Measurements from ENCODE around the gene POGK. TPM values are rescaled to one million over a fixed set of nuclear protein-coding genes. Genes with fewer than 3 reads are reported as not detected.

The POGK gene
- polyA plus RNA-seq, 1 donor from 2014 or later = 39.3 TPM

GRCh38 chr1:166895766-166896165 lies 56.5 kb downstream of the POGK start:
- H3K36me3 ChIP-seq (ENCODE audit: insufficient read depth, low read length) = no peaks in the 10 kb centered on the region
- H3K4me2 ChIP-seq (ENCODE audit: low read length) = no peak overlapping the region
- H3K9me3 ChIP-seq (ENCODE audit: low read length) = no peaks in the 10 kb centered on the region
- no peaks in the 10 kb centered on the region for H3K27me3 ChIP-seq (ENCODE audit: insufficient read depth, low read depth, low read length)
- no peaks in the 10 kb centered on the region for H4K20me1 ChIP-seq (ENCODE audit: insufficient read depth)
- H3K4me3 ChIP-seq (ENCODE audit: low read length) = no peak overlapping the region
- no peaks in the 10 kb centered on the region for H3K9me2 ChIP-seq (ENCODE audit: insufficient read depth, low read length)
- no peak overlapping the region for H3K9ac ChIP-seq (ENCODE audit: low read length)
- TF ChIP-seq REST (IDR thresholded peaks at IDR 0.05; ENCODE audit: borderline replicate concordance) (no peak), RAD21 (conservative IDR thresholded peaks at IDR 0.05) (no peak), POLR2AphosphoS5 (IDR thresholded peaks at IDR 0.05) (no peak), MXI1 (conservative IDR thresholded peaks at IDR 0.05; ENCODE audit: poor library complexity, severe bottlenecking) (no peak), EP300 (conservative IDR thresholded peaks at IDR 0.05; ENCODE audit: poor library complexity, severe bottlenecking) (no peak), TAF1 (IDR thresholded peaks at IDR 0.05; ENCODE audit: low read depth) (no peak), CTCF (IDR thresholded peaks at IDR 0.05; ENCODE audit: poor library complexity, severe bottlenecking) (no peak)
- H3K27ac ChIP-seq (ENCODE audit: low read length) = no peak overlapping the region
- no peaks in the 10 kb centered on the region for H3K79me2 ChIP-seq (replicated peaks; ENCODE audit: insufficient read depth, low read length)
- H3F3A ChIP-seq (ENCODE audit: insufficient read depth, low read length, poor library complexity, severe bottlenecking) = no peaks in the 10 kb centered on the region
- H2AFZ ChIP-seq (ENCODE audit: low read depth, low read length) = no peak overlapping the region

GRCh38 chr1:166899769-166900168 lies 60.5 kb downstream of the POGK start:
- no peaks in the 10 kb centered on the region for H3K9me2 ChIP-seq (ENCODE audit: insufficient read depth, low read length)
- no peaks in the 10 kb centered on the region for H3K9me3 ChIP-seq (ENCODE audit: low read length)
- TF ChIP-seq TAF1 (IDR thresholded peaks at IDR 0.05; ENCODE audit: low read depth) (no peak), REST (IDR thresholded peaks at IDR 0.05; ENCODE audit: borderline replicate concordance) (no peak), MXI1 (conservative IDR thresholded peaks at IDR 0.05; ENCODE audit: poor library complexity, severe bottlenecking) (no peak), EP300 (conservative IDR thresholded peaks at IDR 0.05; ENCODE audit: poor library complexity, severe bottlenecking) (no peak), POLR2AphosphoS5 (IDR thresholded peaks at IDR 0.05) (no peak), CTCF (IDR thresholded peaks at IDR 0.05; ENCODE audit: poor library complexity, severe bottlenecking) (no peak), EZH2 (IDR thresholded peaks at IDR 0.05; ENCODE audit: borderline replicate concordance, insufficient read depth, low read length, poor library complexity, severe bottlenecking) (no peak), SMC3 (conservative IDR thresholded peaks at IDR 0.05; ENCODE audit: poor library complexity) (no peak), RAD21 (conservative IDR thresholded peaks at IDR 0.05) (no peak)
- no peak overlapping the region for H3K27ac ChIP-seq (ENCODE audit: low read length)
- H3K79me2 ChIP-seq (replicated peaks; ENCODE audit: insufficient read depth, low read length) = no peaks in the 10 kb centered on the region
- no peaks in the 10 kb centered on the region for H3F3A ChIP-seq (ENCODE audit: insufficient read depth, low read length, poor library complexity, severe bottlenecking)
- no peaks in the 10 kb centered on the region for H3K27me3 ChIP-seq (ENCODE audit: insufficient read depth, low read depth, low read length)
- H3K36me3 ChIP-seq (ENCODE audit: insufficient read depth, low read length) = no peaks in the 10 kb centered on the region
- no peaks in the 10 kb centered on the region for H4K20me1 ChIP-seq (ENCODE audit: insufficient read depth)
- no peak overlapping the region for H3K4me3 ChIP-seq (ENCODE audit: low read length)
- H2AFZ ChIP-seq (ENCODE audit: low read depth, low read length) = no peak overlapping the region
- H3K9ac ChIP-seq (ENCODE audit: low read length) = no peak overlapping the region
- no peak overlapping the region for H3K4me2 ChIP-seq (ENCODE audit: low read length)
